OCI-LY3 (cell line): Measurements from ENCODE around the gene ASTL.

ENCODE experiments used
- H2AFZ ChIP-seq: fragments of 200-600, 300-600 bp; shearing (Covaris generic); 2 replicates; pipeline ENCODE4 v1.6.0; 2014; ENCODE audit warnings: antibody characterized with exemption, low read depth, low read length
- H3K27ac ChIP-seq: fragments of 200-600, 300-600 bp; sonication (generic); 2 replicates; pipeline ENCODE4 v1.5.1; 2014; ENCODE audit warnings: mild to moderate bottlenecking, low read length, moderate library complexity, mixed read lengths
- H3K27me3 ChIP-seq: fragments of 200-600, 300-600 bp; sonication (generic); 2 replicates; pipeline ENCODE4 v1.6.1; 2014; ENCODE audit warnings: low read depth, low read length, mixed read lengths
- H3K36me3 ChIP-seq: fragments of 200-600, 300-600 bp; sonication (generic); replicated peaks from 2 replicates; pipeline ENCODE3; 2014; ENCODE audit warnings: low read depth, low read length, mixed read lengths
- H3K4me1 ChIP-seq: fragments of 300-600, 200-600 bp; sonication (generic); 2 replicates; pipeline ENCODE4 v1.6.1; 2014; ENCODE audit warnings: low read length, mixed read lengths
- H3K4me2 ChIP-seq: fragments of 200-600, 300-600 bp; sonication (generic); 2 replicates; pipeline ENCODE4 v1.6.1; 2014; ENCODE audit warnings: low read length, mixed read lengths
- H3K4me3 ChIP-seq: fragments of 300-600, 200-600 bp; sonication (generic); 2 replicates; pipeline ENCODE4 v1.5.1; 2014; ENCODE audit warnings: antibody characterized with exemption, mild to moderate bottlenecking, low read length, moderate library complexity
- H3K79me2 ChIP-seq: fragments of 300-600, 200-600 bp; shearing (Covaris generic); 2 replicates; pipeline ENCODE4 v1.6.1; 2014; ENCODE audit warnings: mild to moderate bottlenecking, low read length, mixed read lengths
- H3K9ac ChIP-seq: fragments of 300-600, 200-600 bp; shearing (Covaris generic); 2 replicates; pipeline ENCODE4 v1.6.0; 2014; ENCODE audit warnings: mild to moderate bottlenecking, low read length, moderate library complexity
- H3K9me3 ChIP-seq: fragments of 200-600, 300-600 bp; shearing (Covaris generic); 2 replicates; pipeline ENCODE4 v1.6.1; 2014; ENCODE audit warnings: low read length, mixed read lengths; ENCODE audit not compliant: insufficient read depth
- H4K20me1 ChIP-seq: fragments of 200-600, 300-600 bp; sonication (generic); 2 replicates; pipeline ENCODE4 v1.6.1; 2016; ENCODE audit warnings: low read length, mixed read lengths; ENCODE audit not compliant: insufficient read depth
- CTCF ChIP-seq: fragments of 200-600, 300-600 bp; sonication (generic); IDR thresholded peaks from 2 replicates; pipeline ENCODE4 v1.5.1; 2014; ENCODE audit warnings: antibody characterized with exemption, low read length, low read depth
- EZH2phosphoT487 ChIP-seq: fragments of 200-600 bp; shearing (Covaris generic); IDR thresholded peaks from 2 replicates; pipeline ENCODE4 v1.6.1; 2018; ENCODE audit warnings: antibody characterized with exemption, mixed run types, low read depth

ASTL gene

GRCh38 chr2:96097951-96098823 is 40.1 kb downstream of the ASTL start:
- Histone ChIP-seq H3K4me2 (no peak overlapping the region), H3K9me3 (no peaks in the 10 kb centered on the region), H3K4me1 (no peaks in the 10 kb centered on the region), H3K27me3 (peaks cover 6% of the 10 kb centered on the region), H3K79me2 (no peaks in the 10 kb centered on the region), H3K36me3 (no peaks in the 10 kb centered on the region), H4K20me1 (no peaks in the 10 kb centered on the region), H3K9ac (no peak overlapping the region), H2AFZ (no peak overlapping the region), H3K4me3 (no peak overlapping the region), H3K27ac (no peak overlapping the region)
- no peak for TF ChIP-seq EZH2phosphoT487
- TF ChIP-seq CTCF: no peak

- Histone ChIP-seq H3K79me2 (no peaks in the 10 kb centered on the region), H3K4me1 (no peaks in the 10 kb centered on the region), H4K20me1 (no peaks in the 10 kb centered on the region), H3K4me2 (no peak overlapping the region), H2AFZ (no peak overlapping the region), H3K27me3 (peaks cover 6% of the 10 kb centered on the region), H3K27ac (no peak overlapping the region), H3K36me3 (no peaks in the 10 kb centered on the region), H3K4me3 (no peak overlapping the region), H3K9me3 (no peaks in the 10 kb centered on the region), H3K9ac (no peak overlapping the region)
- TF ChIP-seq CTCF (no peak), EZH2phosphoT487 (no peak)
Measured at GRCh38 chr2:96097441-96097840, 40.9 kb downstream of the ASTL start.

GRCh38 chr2:96095116-96095636 is 43.1 kb downstream of the ASTL start:
- TF ChIP-seq CTCF: no peak
- no peak for TF ChIP-seq EZH2phosphoT487
- Histone ChIP-seq H3K27ac (no peak overlapping the region), H3K36me3 (no peaks in the 10 kb centered on the region), H3K79me2 (no peaks in the 10 kb centered on the region), H2AFZ (no peak overlapping the region), H3K4me3 (no peak overlapping the region), H3K27me3 (peaks cover 6% of the 10 kb centered on the region), H3K9ac (no peak overlapping the region), H3K4me1 (no peaks in the 10 kb centered on the region), H3K9me3 (no peaks in the 10 kb centered on the region), H4K20me1 (no peaks in the 10 kb centered on the region), H3K4me2 (no peak overlapping the region)

GRCh38 chr2:96093528-96093927 is 44.8 kb downstream of the ASTL start:
- Histone ChIP-seq H3K36me3 (no peaks in the 10 kb centered on the region), H3K4me2 (no peak overlapping the region), H3K79me2 (no peaks in the 10 kb centered on the region), H3K9me3 (no peaks in the 10 kb centered on the region), H3K4me3 (no peak overlapping the region), H3K27ac (no peak overlapping the region), H3K4me1 (no peaks in the 10 kb centered on the region), H3K27me3 (peaks cover 6% of the 10 kb centered on the region), H2AFZ (no peak overlapping the region), H3K9ac (no peak overlapping the region), H4K20me1 (no peaks in the 10 kb centered on the region)
- TF ChIP-seq EZH2phosphoT487 (no peak), CTCF (no peak)
